ENCODE results near the gene EZR.
A peak's percentile ranks its signal among the peaks of the same experiment; 100 is the strongest.

DNA sequence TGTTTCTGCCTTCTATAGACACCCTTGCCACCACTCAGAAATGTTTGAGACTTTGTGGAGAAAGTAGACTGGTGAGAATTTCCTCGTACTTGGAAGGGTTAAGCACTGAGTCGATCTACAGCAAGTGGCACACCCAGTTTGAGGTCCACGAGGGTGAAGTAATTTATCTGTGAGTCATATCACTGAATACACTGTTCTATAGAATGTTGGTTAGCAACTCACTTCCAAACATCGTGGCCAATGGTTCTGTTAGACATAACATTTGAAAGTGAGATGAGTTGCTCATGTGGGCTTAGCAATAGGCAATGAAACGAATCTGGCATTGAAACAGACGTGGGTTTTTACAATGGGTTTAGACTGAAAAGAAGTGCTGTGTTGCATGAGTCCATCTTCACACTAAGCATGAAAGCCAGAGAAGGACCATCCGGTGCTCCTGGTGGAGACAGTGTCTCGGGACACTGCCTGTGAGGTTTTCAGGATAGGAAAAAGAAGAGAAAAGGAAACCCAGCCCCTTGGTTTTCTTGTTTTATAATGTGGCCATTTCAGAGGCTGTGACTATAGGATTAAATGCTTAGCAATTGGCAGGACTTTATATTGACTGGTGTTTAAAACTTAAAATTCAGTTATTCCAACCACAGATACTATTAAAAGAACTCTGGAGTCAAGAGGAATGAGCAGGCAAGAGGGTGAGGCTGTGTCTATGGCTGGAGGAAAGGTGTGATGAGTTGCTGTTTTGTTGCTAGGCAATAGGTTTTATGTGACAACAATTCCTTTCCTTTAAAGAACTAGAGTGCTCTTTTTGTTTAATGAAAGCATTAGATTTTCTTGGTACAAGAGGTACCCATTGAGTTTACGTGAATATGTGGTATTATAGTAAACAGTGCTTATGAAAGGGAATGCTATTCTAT, 31.0 kb upstream of the EZR start:
- TF ChIP-seq, protein P1, sequence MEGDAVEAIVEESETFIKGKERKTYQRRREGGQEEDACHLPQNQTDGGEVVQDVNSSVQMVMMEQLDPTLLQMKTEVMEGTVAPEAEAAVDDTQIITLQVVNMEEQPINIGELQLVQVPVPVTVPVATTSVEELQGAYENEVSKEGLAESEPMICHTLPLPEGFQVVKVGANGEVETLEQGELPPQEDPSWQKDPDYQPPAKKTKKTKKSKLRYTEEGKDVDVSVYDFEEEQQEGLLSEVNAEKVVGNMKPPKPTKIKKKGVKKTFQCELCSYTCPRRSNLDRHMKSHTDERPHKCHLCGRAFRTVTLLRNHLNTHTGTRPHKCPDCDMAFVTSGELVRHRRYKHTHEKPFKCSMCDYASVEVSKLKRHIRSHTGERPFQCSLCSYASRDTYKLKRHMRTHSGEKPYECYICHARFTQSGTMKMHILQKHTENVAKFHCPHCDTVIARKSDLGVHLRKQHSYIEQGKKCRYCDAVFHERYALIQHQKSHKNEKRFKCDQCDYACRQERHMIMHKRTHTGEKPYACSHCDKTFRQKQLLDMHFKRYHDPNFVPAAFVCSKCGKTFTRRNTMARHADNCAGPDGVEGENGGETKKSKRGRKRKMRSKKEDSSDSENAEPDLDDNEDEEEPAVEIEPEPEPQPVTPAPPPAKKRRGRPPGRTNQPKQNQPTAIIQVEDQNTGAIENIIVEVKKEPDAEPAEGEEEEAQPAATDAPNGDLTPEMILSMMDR (IDR thresholded peaks at IDR 0.05) = no peak
- TF ChIP-seq POLR2AphosphoS5 (IDR thresholded peaks at IDR 0.05) (peak in 1 of 2 donors; percentile 47), POLR2A (IDR thresholded peaks at IDR 0.05) (peak in 1 of 4 donors; percentile 16), EP300 (IDR thresholded peaks at IDR 0.05) (peak; percentile 43 to 81 (median 60))
